Muscle of leg (tissue), 16 donors: ENCODE results near the gene CHRM4. TPM values are rescaled to one million over a fixed set of nuclear protein-coding genes. Genes with fewer than 3 reads are reported as not detected.
A peak's percentile ranks its signal among the peaks of the same experiment; 100 is the strongest.

Experiments used
- DNase-seq: peaks from one replicate; pipeline ENCODE4 v3.0.0; 2013
- H3K27ac ChIP-seq: one replicate; pipeline ENCODE4 v1.5.1; 2013; ENCODE audit warnings: mild to moderate bottlenecking, low read length, control low read depth
- H3K27me3 ChIP-seq: one replicate; pipeline ENCODE4 v1.6.1; 2013; ENCODE audit warnings: low read length; ENCODE audit not compliant: control insufficient read depth, insufficient read depth
- H3K36me3 ChIP-seq: one replicate; pipeline ENCODE4 v1.6.1; 2013; ENCODE audit warnings: low read length; ENCODE audit not compliant: control insufficient read depth, insufficient read depth
- H3K4me1 ChIP-seq: one replicate; pipeline ENCODE4 v1.6.1; 2013; ENCODE audit warnings: low read length; ENCODE audit not compliant: control insufficient read depth, insufficient read depth
- H3K4me3 ChIP-seq: one replicate; pipeline ENCODE4 v1.5.1; 2013; ENCODE audit warnings: low read length, control low read depth
- H3K9me3 ChIP-seq: replicated peaks from 2 replicates; pipeline ENCODE4 v1.6.1; 2013; ENCODE audit warnings: low read depth, low read length; ENCODE audit not compliant: control insufficient read depth
- WGBS: methylation state at CpG from one replicate; pipeline ENCODE4 v1.1.5; 2013; ENCODE audit warnings: missing lambda C conversion rate; ENCODE audit not compliant: insufficient coverage; 5-methylcytosine and 5-hydroxymethylcytosine counted together
- long read RNA-seq, 11 donors: transcript quantifications; one replicate each; lab custom pipeline, GENCODE V29; 2026
- polyA plus RNA-seq, 8 donors: library from polyadenylated mRNA; unstranded; fragments of 120-200 nt; gene quantifications; one replicate each; pipeline versions ENCODE4 v1.2.1 to v1.2.3, GENCODE V29; 2013; ENCODE audit warnings: inconsistent platforms in 1 of 8, low replicate concordance in 1 of 8; ENCODE audit not compliant: insufficient read length in 8 of 8, insufficient read depth in 1 of 8
- total RNA-seq: library from RNA; stranded (reverse); fragments of 120-200 nt; gene quantifications from one replicate; pipeline ENCODE4 v1.2.4, GENCODE V29; 2013

Gene CHRM4
- not detected for total RNA-seq
- polyA plus RNA-seq, result under 1 TPM in 4 of 8 donors, not detected in 4; 0.12 to 0.22 (median 0.13) TPM
- long read RNA-seq, donor 1, result 0 reads
- long read RNA-seq, donor 2, result 0 reads
- long read RNA-seq, donor 3, result 0 reads
- long read RNA-seq, donor 4, result 0 reads
- long read RNA-seq, donor 5, result 0 reads
- long read RNA-seq, donor 6, result 0 reads
- long read RNA-seq, donor 7, result 0 reads
- long read RNA-seq, donor 8, result 0 reads
- long read RNA-seq, donor 9, result 0 reads
- long read RNA-seq, donor 10, partial matches to known transcripts, result 0 of 1 reads
- long read RNA-seq, donor 10, other reads (novel, unspliced or antisense), result 0 of 1 reads
- long read RNA-seq, donor 11, result 0 reads

DNA sequence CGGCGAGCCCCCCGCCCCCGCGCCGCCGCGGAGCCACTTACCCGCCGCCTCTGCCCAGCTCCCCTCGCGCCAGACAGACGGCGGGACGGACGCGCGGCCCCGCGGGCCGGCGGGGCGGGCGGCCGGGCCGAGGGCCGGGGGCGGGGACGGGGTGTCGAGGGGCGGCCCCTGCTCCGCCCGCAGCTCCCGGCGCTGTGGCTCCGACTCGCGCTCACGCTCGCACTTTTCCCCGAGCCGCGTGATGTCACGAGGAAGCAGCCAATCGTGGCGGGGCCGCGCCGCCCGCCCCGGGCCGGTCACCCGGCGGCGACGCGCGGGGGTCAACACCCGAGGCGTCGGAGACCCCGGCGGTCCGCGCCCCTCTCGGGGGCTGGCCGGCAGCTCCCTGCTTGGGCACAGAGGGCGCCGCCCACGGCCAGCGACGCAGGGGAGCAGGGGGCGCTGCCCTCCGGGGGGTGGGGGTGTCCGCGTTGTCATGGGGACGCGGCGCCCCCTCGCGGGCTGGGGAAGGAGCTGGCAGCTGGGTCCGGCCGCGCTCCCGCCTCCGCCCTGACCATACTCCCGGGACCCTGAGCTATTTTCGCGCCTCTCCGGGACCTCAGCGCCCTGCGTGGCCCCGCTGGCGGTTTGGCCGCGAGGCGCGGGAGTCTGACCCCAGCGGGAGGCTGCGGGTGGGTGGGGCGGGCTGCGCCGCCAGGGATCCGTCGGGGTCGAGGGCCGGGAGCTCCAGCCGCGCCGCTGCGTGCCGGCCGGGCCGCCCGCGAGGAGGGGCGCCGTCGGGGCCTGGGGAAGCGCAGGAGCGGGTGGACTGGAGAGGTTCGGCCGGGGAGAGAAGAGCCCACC lies at the start of gene CHRM4:
Gene CHRM4 (minus strand): TSS at position 199 of the 843 bp plus-strand sequence. CDS start 5,219 bp downstream, outside the sequence.
- Histone ChIP-seq H3K9me3 (no peaks in the 10 kb centered on the region), H3K4me3 (peak within 1 kb of the TSS; percentile 18), H3K27me3 (peaks cover 56% of the 10 kb centered on the region), H3K36me3 (peaks cover 10% of the 10 kb centered on the region), H3K4me1 (peaks cover 33% of the 10 kb centered on the region), H3K27ac (no peak within 1 kb of the TSS)
- peak; percentile 47 for DNase-seq
- under 1% methylated on average over 123 of the region's 123 CpGs for WGBS

- WGBS, result 31% methylated on average over 4 of the region's 4 CpGs
- H3K4me1 ChIP-seq, result no peaks in the 10 kb centered on the region
- no peak overlapping the region for H3K27ac ChIP-seq
- H3K4me3 ChIP-seq, result no peak overlapping the region
- DNase-seq, result no peak
- H3K27me3 ChIP-seq, result no peaks in the 10 kb centered on the region
- H3K36me3 ChIP-seq, result peaks cover 10% of the 10 kb centered on the region
- H3K9me3 ChIP-seq, result no peaks in the 10 kb centered on the region
Observed at GRCh38 chr11:46438211-46438610, 46.6 kb upstream of the CHRM4 start.

GRCh38 chr11:46437122-46437689 lies 45.6 kb upstream of the CHRM4 start:
- Histone ChIP-seq H3K27ac (no peak overlapping the region), H3K4me1 (no peaks in the 10 kb centered on the region), H3K27me3 (no peaks in the 10 kb centered on the region), H3K9me3 (no peaks in the 10 kb centered on the region), H3K36me3 (peaks cover 17% of the 10 kb centered on the region), H3K4me3 (no peak overlapping the region)
- DNase-seq, result peak; percentile 38
- 67% methylated on average over 1 of the region's 6 CpGs for WGBS

- peaks cover 22% of the 10 kb centered on the region for H3K36me3 ChIP-seq
- no CpG with 5 or more reads among the region's 3 CpGs for WGBS
- no peaks in the 10 kb centered on the region for H3K4me1 ChIP-seq
- H3K27ac ChIP-seq, result no peak overlapping the region
- DNase-seq, result no peak
- no peaks in the 10 kb centered on the region for H3K27me3 ChIP-seq
- H3K9me3 ChIP-seq, result no peaks in the 10 kb centered on the region
- H3K4me3 ChIP-seq, result no peak overlapping the region
Observed at GRCh38 chr11:46436113-46436512, 44.5 kb upstream of the CHRM4 start.

- no peak for DNase-seq
- H3K36me3 ChIP-seq, result peaks cover 26% of the 10 kb centered on the region
- no peaks in the 10 kb centered on the region for H3K4me1 ChIP-seq
- no peaks in the 10 kb centered on the region for H3K9me3 ChIP-seq
- H3K4me3 ChIP-seq, result no peak overlapping the region
- no peak overlapping the region for H3K27ac ChIP-seq
- H3K27me3 ChIP-seq, result no peaks in the 10 kb centered on the region
- WGBS, result 20% methylated on average over 1 of the region's 3 CpGs
Observed at GRCh38 chr11:46435679-46436078, 44.1 kb upstream of the CHRM4 start.

DNA sequence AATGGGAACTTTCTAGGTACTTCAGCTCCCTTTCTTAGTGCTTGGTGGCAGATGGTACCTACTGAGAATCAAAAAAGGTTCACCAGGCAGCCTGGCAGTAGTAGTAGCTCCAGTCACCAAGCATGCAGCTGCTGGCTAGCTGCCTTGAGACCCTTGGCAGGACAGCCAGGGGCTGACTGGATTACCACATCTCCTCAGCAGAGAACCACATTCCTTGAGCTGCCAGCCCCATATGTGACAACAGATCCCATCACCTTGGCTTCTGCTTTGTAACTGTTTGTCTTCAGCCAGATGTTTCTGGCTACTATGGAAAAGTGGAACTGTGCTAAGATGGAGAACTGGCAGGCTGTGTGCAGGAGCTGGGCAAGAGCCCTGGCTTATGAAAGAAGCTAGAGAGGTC lies 39.6 kb upstream of the CHRM4 start:
- H3K9me3 ChIP-seq, result no peaks in the 10 kb centered on the region
- H3K36me3 ChIP-seq, result peaks cover 36% of the 10 kb centered on the region
- H3K27ac ChIP-seq, result no peak overlapping the region
- H3K27me3 ChIP-seq, result no peaks in the 10 kb centered on the region
- no peaks in the 10 kb centered on the region for H3K4me1 ChIP-seq
- DNase-seq, result no peak
- H3K4me3 ChIP-seq, result no peak overlapping the region

GRCh38 chr11:46429717-46430116 lies 38.1 kb upstream of the CHRM4 start:
- peaks cover 37% of the 10 kb centered on the region for H3K36me3 ChIP-seq

DNA sequence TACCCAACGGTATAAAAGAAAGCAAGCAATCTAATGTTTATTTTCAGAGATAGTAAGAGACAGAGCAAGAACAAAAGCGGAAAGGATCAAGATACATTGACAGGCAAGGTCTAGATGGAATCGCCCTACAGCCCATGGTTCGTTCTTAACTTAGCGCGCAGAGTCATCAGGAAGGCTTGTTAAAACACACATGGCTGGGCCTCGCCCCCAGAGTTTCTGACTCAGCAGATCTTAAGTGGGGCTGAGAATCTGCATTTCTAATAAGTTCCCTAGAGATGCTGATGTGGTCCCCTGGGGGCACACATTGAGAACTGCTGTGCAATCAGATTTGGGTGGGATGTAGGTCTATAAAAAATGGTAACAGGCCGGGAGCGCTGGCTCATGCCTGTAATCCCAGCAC lies 35.8 kb upstream of the CHRM4 start:
- 94% methylated on average over 9 of the region's 9 CpGs for WGBS
- no peak for DNase-seq
- H3K9me3 ChIP-seq, result no peaks in the 10 kb centered on the region
- H3K4me1 ChIP-seq, result no peaks in the 10 kb centered on the region
- no peak overlapping the region for H3K27ac ChIP-seq
- H3K27me3 ChIP-seq, result no peaks in the 10 kb centered on the region
- no peak overlapping the region for H3K4me3 ChIP-seq
- H3K36me3 ChIP-seq, result peaks cover 33% of the 10 kb centered on the region

More at GRCh38 chr11:46429717-46430116, 38.1 kb upstream of the CHRM4 start:
- Histone ChIP-seq H3K27me3 (no peaks in the 10 kb centered on the region), H3K9me3 (no peaks in the 10 kb centered on the region), H3K4me3 (no peak overlapping the region), H3K4me1 (no peaks in the 10 kb centered on the region), H3K27ac (no peak overlapping the region)
- no peak for DNase-seq
- WGBS, result no CpG with 5 or more reads among the region's 3 CpGs

DNA sequence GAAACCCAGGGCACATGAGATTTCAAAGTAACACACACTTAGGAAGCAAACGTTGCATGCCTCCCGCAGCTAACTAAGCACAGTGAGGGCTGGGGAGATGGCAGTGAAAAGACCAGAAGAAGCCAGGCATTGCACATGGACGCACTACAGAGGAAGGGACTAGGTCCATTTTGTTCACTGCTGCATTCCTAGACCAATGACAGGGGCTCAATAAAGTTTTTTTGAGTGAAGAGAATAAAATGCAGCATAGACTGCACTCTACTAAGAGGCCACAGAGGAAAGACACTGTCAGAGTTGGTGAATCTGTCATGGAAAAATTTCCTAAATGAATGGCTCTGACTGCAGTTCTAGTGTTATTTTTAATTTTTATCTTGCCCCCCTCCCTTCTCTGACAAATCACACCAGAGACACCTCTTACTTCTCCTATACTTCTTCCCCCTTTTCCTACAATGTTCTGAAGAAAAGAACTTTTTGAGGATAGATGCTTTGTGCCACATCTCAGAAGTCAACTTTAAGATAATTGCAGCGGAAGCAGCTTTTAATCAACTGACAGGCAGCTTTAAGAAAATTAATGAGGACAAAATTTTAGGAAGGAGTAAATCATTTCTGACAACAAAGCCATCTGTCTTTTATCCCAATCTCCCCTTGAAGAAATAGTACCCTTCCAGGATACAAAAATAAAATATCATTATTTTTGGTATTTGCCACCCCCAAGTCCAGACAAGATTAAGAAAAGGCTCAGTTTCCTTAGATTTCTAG lies 34.8 kb upstream of the CHRM4 start:
- DNase-seq, result no peak
- Histone ChIP-seq H3K27ac (no peak overlapping the region), H3K4me3 (no peak overlapping the region), H3K4me1 (no peaks in the 10 kb centered on the region), H3K27me3 (no peaks in the 10 kb centered on the region), H3K36me3 (peaks cover 36% of the 10 kb centered on the region), H3K9me3 (no peaks in the 10 kb centered on the region)
- WGBS, result 64% methylated on average over 3 of the region's 4 CpGs
